GM08714 (cell line): ENCODE data around the gene KRT83.

Source experiments
- H3K4me3 ChIP-seq: fragments of 200-500 bp; sonication (Bioruptor generic); 2 replicates; pipeline ENCODE4 v1.5.1; 2014; ENCODE audit warnings: mild to moderate bottlenecking, low read length, inconsistent platforms
- ZNF274 ChIP-seq: IDR thresholded peaks from 2 replicates; pipeline ENCODE4 v1.6.1; 2012; ENCODE audit warnings: mild to moderate bottlenecking, low read depth, low read length

The KRT83 gene

GRCh38 chr12:52320784-52321400 lies at the start of gene KRT83:
TSS of gene KRT83 (minus strand) at chr12:52321398. CDS start at chr12:52321335, 63 bp downstream.
- TF ChIP-seq ZNF274: no peak
- no peak within 1 kb of the TSS for H3K4me3 ChIP-seq

DNA sequence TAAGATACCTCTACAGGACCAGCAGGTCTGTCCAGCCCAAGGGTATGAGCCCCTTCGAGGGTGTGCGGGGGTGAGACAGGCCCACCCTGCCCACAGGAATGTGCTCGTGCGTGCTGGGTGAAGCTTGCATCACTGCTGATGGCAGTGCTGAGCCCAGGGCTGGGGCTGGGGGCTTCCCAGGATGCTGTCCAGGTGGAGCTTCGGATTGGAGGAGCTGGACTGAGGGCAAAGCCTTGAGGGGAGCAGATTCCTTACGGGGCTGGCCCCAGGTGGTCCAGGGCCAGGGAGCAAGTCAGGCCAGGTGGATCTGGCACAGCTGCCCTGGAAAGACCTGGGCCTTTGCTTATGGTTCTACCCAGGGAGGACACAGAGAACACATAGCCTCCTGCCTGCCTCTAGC lies 48.6 kb upstream of the KRT83 start:
- no peak for TF ChIP-seq ZNF274

GRCh38 chr12:52369211-52369610 lies 48.0 kb upstream of the KRT83 start:
- no peak for TF ChIP-seq ZNF274
- no peak overlapping the region for H3K4me3 ChIP-seq

More for the DNA sequence above, 48.6 kb upstream of the KRT83 start:
- no peak overlapping the region for H3K4me3 ChIP-seq

DNA sequence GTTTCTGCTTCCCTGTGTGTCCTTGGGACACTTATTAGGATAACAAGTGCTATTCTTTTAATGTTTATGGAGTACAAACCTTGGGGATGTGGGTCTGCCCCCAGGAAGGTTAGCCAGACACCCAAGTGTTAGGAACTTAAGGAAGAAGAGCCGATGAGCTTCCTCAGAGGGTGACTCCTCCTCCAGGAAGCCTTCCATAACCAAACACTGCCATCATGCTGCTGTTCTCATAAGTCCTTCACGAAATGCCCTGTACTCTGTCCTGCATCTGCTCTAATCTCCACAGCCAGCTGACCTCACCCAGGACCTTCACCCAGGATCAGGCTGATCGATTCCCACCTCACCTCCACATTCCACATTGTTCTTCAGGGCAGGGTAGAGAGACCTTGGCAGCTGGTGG lies 47.3 kb upstream of the KRT83 start:
- TF ChIP-seq ZNF274: no peak
- no peak overlapping the region for H3K4me3 ChIP-seq

DNA sequence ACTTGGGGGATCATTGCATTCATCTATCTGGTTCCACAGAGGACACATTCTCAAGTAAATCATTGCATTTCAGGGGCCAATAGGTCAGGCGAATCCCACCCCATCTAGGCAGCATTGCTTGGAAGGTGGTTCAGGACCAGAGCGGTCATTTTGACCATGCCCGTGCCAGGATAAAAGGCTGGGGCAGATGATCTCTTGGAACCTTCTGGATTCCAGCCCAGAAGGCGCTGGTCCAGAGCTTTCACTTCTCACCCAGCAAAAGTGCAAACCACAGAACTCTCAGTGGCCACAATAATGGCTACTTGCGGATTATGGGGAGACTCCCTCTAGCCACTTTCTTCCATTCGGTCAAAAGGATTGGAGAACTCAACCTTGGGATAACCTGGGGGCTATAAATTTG lies 46.7 kb upstream of the KRT83 start:
- no peak for TF ChIP-seq ZNF274
- no peak overlapping the region for H3K4me3 ChIP-seq

DNA sequence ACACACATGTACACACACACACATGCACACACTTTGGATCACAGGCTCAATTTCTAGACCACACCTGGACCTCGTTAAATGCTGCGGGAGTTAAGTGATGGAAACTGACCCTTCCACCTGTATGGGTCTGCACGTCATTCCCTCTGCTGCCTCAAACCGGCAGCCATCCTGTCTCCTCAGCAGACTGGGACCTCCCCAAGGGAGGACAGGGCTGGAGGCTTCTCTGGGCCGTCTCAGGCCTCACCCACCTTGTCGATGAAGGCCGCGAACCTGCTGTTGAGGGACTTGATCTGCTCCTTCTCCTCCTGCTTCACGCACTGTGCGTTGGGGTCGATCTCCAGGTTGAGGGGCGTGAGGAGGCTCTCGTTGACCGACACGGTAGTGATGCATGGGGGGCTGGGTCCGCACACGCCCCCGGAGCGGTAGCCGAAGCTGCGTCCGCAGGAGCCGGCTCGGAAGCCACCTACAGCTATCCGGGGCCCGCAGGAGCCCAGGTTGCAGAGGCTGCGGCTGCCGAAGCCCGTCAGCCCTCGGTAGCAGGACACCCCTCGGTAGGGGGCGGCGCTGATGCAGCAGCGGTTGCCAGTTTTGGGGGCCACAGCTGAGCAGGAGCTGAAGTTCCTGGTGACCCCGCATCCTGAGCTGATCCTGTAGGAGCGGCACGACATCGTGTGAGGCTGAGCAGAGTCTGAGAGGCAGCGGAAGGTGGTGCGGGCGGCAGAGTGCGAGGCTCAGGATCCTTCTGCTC lies 45.7 kb upstream of the KRT83 start, which contains the start of gene KRT85:
Gene KRT85 (minus strand): TSS at position 744 of the 748 bp plus-strand sequence. CDS start 76 bp downstream, at position 668.
- no peak for TF ChIP-seq ZNF274
- no peak within 1 kb of the TSS for H3K4me3 ChIP-seq

GRCh38 chr12:52364901-52365489 lies 43.8 kb upstream of the KRT83 start:
- H3K4me3 ChIP-seq: no peak overlapping the region
- no peak for TF ChIP-seq ZNF274

- TF ChIP-seq ZNF274: no peak
- no peak overlapping the region for H3K4me3 ChIP-seq
Observed at GRCh38 chr12:52364061-52364460, 42.9 kb upstream of the KRT83 start.

DNA sequence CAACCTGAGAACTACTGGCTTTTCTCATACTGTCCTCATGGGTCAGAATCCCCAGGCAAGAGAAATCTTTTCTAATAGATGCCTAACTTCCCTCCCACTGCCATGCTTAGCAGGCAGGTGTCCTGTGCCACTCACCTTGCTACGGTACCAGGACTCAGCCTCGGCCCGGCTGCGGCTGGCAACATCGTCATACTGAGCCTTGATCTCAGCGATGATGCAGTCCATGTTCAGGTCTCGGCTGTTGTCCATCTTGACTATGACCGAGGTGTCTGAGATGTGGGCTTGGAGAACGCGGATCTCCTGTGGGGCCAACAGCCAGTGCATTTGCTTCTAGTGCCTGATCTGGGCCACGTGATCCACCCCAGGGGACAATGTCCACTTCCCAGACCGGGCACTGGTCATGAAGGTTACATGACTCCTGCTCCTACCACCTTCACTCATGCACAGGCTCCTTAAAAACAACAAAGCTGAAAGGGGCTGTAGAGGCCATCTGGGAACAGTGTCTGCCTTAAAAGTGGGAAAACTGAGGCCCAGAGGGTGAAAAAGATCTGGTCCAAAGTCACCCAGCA lies 42.0 kb upstream of the KRT83 start:
- no peak overlapping the region for H3K4me3 ChIP-seq
- TF ChIP-seq ZNF274: no peak

DNA sequence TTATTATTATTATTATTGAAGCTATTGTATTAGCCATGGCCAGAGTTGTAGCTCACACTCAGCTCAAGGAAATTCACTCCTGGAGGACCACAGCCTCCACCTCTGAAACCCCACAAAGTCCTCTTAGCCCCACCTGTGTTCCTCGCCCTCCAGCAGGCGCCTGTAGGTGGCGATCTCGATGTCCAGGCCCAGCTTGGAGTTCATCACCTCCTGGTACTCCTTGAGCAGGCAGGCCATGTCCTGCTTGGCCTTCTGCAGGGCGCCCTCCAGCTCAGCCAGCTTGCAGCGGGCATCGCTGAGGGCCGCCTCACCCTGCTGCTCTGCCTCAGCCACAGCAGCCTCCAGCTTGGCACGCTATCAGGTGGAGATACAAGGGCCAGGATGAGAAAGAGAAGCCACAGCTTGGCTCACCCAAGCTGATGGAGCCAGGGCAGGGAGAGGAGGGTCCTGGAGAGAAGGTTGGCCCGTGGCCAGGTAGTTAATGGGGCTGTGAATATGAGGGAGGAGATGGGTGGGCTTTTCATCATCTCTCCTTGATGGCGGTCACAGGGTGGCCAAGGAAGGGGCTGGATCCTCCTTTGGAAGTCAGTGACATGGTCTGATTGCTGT lies 41.0 kb upstream of the KRT83 start:
- TF ChIP-seq ZNF274: no peak
- H3K4me3 ChIP-seq: no peak overlapping the region

GRCh38 chr12:52361553-52361952 lies 40.4 kb upstream of the KRT83 start:
- H3K4me3 ChIP-seq: no peak overlapping the region
- no peak for TF ChIP-seq ZNF274

DNA sequence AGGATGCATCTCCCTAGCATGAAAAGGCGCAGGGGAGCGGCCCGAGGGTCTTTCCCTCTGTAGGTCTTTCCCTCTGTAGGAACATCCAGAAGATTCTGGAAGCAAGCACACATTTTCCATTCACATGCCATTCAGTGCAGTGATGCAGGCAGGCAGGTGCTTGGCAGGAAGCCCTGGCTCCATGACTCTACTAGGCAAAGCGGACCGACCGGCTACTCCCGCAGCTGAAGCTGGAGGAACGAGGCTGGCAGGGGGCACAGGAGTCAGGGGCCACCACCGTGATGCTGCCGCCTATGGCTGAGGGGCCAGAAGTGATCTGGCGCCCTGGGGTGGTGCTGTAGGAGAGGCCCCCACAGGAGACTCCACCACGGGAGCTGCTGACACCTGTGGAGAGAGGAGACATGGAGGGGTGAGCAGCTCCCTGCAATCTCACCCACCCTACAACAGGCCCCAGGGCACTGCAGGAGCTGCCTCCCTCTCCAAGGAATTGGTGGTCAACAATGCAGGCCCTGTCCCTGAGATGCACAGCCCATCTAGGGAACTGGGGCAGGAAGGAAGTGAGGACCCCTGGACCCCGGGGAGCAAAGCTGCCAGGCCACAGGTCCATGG lies 39.6 kb upstream of the KRT83 start:
- TF ChIP-seq ZNF274: no peak

GRCh38 chr12:52360106-52360662 lies 39.0 kb upstream of the KRT83 start:
- no peak for TF ChIP-seq ZNF274

More for the DNA sequence above, 39.6 kb upstream of the KRT83 start:
- no peak overlapping the region for H3K4me3 ChIP-seq

GRCh38 chr12:52359621-52360061 lies 38.4 kb upstream of the KRT83 start:
- no peak overlapping the region for H3K4me3 ChIP-seq
- TF ChIP-seq ZNF274: no peak

More at GRCh38 chr12:52360106-52360662, 39.0 kb upstream of the KRT83 start:
- no peak overlapping the region for H3K4me3 ChIP-seq
